ENCODE results near the gene CLMN. TPM values are rescaled to one million over a fixed set of nuclear protein-coding genes. Genes with fewer than 3 reads are reported as not detected.

Gene CLMN
- total and polyA plus RNA-seq, 4 donors, result 4.5 to 33.5 (median 11.7) TPM

GRCh38 chr14:95215094-95215725, 104.5 kb downstream of the CLMN start:
- ATAC-seq (ENCODE audit: insufficient read depth, low FRiP score) (no peak), DNase-seq (no peak)
- Histone ChIP-seq H3K9ac (ENCODE audit: insufficient read depth in 1 of 2, low read length in 2 of 2) (no peak overlapping the region), H3K27me3 (ENCODE audit: control insufficient read depth in 3 of 3, insufficient read depth in 3 of 3, low read length in 2 of 3) (no peaks in the 10 kb centered on the region), H3K4me3 (no peak overlapping the region), H3K9me3 (ENCODE audit: control insufficient read depth in 4 of 4, insufficient read depth in 3 of 4, low read length in 3 of 4) (no peaks in the 10 kb centered on the region), H3K36me3 (ENCODE audit: control insufficient read depth in 4 of 4, insufficient read depth in 4 of 4, low read length in 4 of 4) (no peaks in the 10 kb centered on the region), H3K27ac (ENCODE audit: low read depth in 1 of 2, low read length in 1 of 2) (no peak overlapping the region), H3K4me1 (ENCODE audit: control insufficient read depth in 5 of 5, insufficient read depth in 5 of 5, low read length in 5 of 5) (peaks cover 0 to 5% (median 0%) of the 10 kb centered on the region in 5 donors)
- 69 to 70% methylated on average over 3 of the region's 3 CpGs for WGBS, 2 donors
- TF ChIP-seq CTCF (IDR thresholded peaks at IDR 0.05; ENCODE audit: control extremely low read depth, extremely low read depth), result no peak

- 95 to 100% methylated on average over 3 of the region's 3 CpGs for WGBS, 2 donors
- H3K27me3 ChIP-seq (ENCODE audit: control insufficient read depth in 3 of 3, insufficient read depth in 3 of 3, low read length in 2 of 3), result no peaks in the 10 kb centered on the region
- ATAC-seq (ENCODE audit: insufficient read depth, low FRiP score), result no peak
Observed at GRCh38 chr14:95213774-95214173, 105.9 kb downstream of the CLMN start.

DNA sequence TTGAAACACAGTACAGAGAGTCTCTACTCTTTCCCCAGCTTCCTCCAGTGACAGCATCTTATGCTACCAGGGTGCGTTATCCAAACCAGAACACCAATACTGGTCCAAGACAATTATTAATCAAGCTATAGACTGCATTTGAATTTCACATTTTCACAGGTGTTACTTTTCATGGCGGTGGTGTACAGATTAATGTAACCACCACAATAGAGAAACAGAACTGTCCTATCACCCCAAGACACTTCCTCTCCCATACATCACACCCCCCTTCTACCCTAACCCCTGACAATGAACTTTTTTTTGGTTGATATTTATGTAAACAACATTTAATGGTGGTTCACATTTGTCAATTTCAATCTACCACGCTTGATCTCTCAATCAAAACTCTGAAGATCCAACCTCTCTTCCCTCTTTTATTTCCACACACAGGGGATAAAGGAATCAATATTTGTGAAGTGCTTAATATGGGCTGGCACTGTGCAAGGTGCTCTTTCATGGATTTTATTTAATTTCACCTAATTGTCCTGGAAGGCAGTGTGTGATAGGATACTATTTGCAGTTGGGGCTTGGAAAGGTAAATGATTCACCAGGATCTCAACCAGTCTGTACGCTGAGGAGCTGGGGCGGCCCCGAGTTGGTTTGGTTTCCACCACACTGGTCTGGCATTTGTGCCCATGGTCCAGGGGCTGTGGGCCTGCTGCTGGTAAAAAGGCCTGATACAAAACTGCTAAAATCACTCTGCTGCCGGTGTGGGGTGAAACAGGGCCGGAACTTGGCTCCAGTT, 107.8 kb downstream of the CLMN start:
- Histone ChIP-seq H3K4me3 (no peak overlapping the region), H3K4me1 (ENCODE audit: control insufficient read depth in 5 of 5, insufficient read depth in 5 of 5, low read length in 5 of 5) (peaks cover 0 to 5% (median 0%) of the 10 kb centered on the region in 5 donors), H3K9me3 (ENCODE audit: control insufficient read depth in 4 of 4, insufficient read depth in 3 of 4, low read length in 3 of 4) (no peaks in the 10 kb centered on the region), H3K27me3 (ENCODE audit: control insufficient read depth in 3 of 3, insufficient read depth in 3 of 3, low read length in 2 of 3) (no peaks in the 10 kb centered on the region), H3K27ac (ENCODE audit: low read depth in 1 of 2, low read length in 1 of 2) (no peak overlapping the region), H3K9ac (ENCODE audit: insufficient read depth in 1 of 2, low read length in 2 of 2) (no peak overlapping the region), H3K36me3 (ENCODE audit: control insufficient read depth in 4 of 4, insufficient read depth in 4 of 4, low read length in 4 of 4) (no peaks in the 10 kb centered on the region)
- ATAC-seq (ENCODE audit: insufficient read depth, low FRiP score) (no peak), DNase-seq (no peak)
- no peak for TF ChIP-seq CTCF (IDR thresholded peaks at IDR 0.05; ENCODE audit: control extremely low read depth, extremely low read depth)
- WGBS, 2 donors, result 89 to 91% methylated on average over 8 of the region's 8 CpGs

More at GRCh38 chr14:95213774-95214173, 105.9 kb downstream of the CLMN start:
- TF ChIP-seq CTCF (IDR thresholded peaks at IDR 0.05; ENCODE audit: control extremely low read depth, extremely low read depth), result no peak
- no peaks in the 10 kb centered on the region for H3K9me3 ChIP-seq (ENCODE audit: control insufficient read depth in 4 of 4, insufficient read depth in 3 of 4, low read length in 3 of 4)
- H3K9ac ChIP-seq (ENCODE audit: insufficient read depth in 1 of 2, low read length in 2 of 2), result no peak overlapping the region
- no peak overlapping the region for H3K27ac ChIP-seq (ENCODE audit: low read depth in 1 of 2, low read length in 1 of 2)
- H3K4me3 ChIP-seq, result no peak overlapping the region
- no peak for DNase-seq
- H3K36me3 ChIP-seq (ENCODE audit: control insufficient read depth in 4 of 4, insufficient read depth in 4 of 4, low read length in 4 of 4), result no peaks in the 10 kb centered on the region
- peaks cover 0 to 5% (median 0%) of the 10 kb centered on the region in 5 donors for H3K4me1 ChIP-seq (ENCODE audit: control insufficient read depth in 5 of 5, insufficient read depth in 5 of 5, low read length in 5 of 5)

Data from lung (tissue), 12 donors.